Sciatic nerve (tissue), 2 donors: ENCODE results near the gene PIK3C2B. TPM values are rescaled to one million over a fixed set of nuclear protein-coding genes. Genes with fewer than 3 reads are reported as not detected.
"Not testable (repeated sequence)": the region's sequence is repeated elsewhere in the genome, so short reads cannot be mapped to it uniquely, and the experiment has no call there.

Experiments used
- ATAC-seq: fragments of 200-7000 bp; cut with Tn5 transposase; one replicate; pipeline ENCODE4 v1.9.1; 2020; ENCODE audit warnings: mild to moderate bottlenecking, moderate library complexity
- DNase-seq: peaks from one replicate; pipeline ENCODE4 v3.0.0-alpha.2; 2020; ENCODE audit warnings: low spot score
- intact Hi-C: fragments of 100-400 bp; cut with DNase I; formaldehyde crosslinking; loops from one replicate; pipeline ENCODE4 v1.14.2; 2022
- total RNA-seq: library from RNA; stranded (reverse); fragmentation: NEBNext Ultra II Directional; extraction: Animal tissue kit (Norgen Biotek cat#: 25700); gene quantifications from one replicate; pipeline ENCODE4 v1.2.1, GENCODE V29; 2021
- donor health status: DM: no; HTN: no; CAD: no.
- donor health status: DM: no; HTN: no; CAD: no.

The PIK3C2B gene
- total RNA-seq: 52.2 TPM

DNA sequence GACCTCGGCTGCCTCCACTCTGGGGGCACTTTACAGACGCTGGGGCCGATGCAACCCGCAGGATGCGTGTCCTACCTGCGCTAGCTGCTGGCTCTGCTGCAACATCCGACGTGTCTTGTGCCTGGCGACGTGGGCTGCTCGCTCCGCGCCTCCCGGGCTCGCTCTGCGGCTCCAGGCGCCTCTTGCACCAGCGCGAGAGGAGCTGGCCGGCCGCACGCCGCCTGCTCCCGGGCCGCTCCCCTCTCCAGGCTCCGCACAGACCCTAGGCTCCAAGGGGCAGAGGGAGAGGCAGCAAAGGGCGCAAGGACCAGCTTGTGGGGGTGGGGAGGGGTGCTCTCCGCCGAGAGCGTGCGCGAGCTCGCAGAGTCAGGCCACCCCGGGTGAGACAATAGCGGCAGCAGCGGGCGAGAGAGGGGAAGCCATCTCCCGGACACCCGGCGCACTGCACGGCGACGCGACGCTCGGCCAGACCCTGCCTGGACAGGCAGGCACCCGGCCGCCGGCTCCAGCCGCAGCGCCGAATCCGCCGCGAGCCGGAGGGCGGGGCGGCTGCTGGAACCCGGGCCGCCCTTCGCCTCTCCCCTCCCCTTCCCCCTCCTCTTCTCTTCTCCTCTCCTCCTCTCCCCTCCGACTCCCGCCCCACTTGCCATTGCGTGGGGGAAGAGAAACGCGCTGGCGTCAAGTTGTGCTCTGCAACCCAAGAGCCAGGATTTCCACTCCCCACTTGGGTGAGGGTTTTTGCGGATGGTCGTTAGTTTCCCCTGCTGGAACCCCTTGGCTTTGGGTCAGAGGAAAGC is at the start of gene PIK3C2B:
Gene PIK3C2B, minus strand, starts transcription at position 525 of the 797 bp plus-strand sequence. CDS start 25,003 bp downstream, outside the sequence.
- peak; percentile 91 for ATAC-seq
- intact Hi-C loops: loop anchor here (5.0 kb wide), 1 partner anchor 47 kb away; no protein-coding TSS in a partner anchor
- DNase-seq: peak; percentile 88

DNA sequence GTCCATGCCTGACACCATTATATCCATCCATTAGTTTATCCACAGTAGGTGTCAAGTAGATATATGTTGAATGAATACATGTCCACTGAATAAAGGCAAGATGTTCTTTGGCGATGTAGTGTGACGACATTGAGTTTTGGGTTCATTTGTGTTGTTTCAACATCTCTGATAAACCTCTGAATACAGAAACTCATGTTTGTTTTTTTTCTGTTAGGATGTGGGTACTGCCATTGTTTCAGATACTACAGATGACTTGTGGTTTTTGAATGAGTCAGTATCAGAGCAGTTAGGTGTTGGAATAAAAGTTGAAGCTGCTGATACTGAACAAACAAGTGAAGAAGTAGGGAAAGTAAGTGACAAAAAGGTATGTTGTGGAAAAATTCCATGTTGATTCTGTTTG is 49.7 kb upstream of the PIK3C2B start:
- no peak for ATAC-seq
- intact Hi-C loops: no loop called here
- DNase-seq: no peak

- no peak for DNase-seq
- ATAC-seq: no peak
- intact Hi-C loops: no loop called here
Observed at GRCh38 chr1:204541626-204542025, 47.0 kb upstream of the PIK3C2B start.

DNA sequence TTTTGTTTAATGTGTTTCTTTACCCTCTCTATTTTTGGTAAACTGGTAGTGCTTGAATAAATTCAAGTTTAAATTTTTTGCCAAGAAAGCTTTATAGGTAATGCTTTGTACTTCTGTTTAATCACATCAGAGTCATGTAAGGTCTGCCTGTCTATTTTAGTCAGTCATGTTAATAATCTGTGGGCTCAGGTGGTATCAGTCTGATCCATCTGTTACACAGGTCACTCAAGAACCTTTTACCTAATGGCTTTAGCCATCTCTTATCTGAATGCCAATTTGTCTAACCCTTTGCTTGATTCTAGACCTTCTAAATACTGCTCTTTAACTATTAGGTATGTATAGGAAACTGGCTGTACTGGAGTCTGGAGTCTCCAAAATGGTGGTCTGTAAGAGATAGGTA is 38.2 kb upstream of the PIK3C2B start:
- intact Hi-C loops: no loop called here
- ATAC-seq (no peak), DNase-seq (no peak)

DNA sequence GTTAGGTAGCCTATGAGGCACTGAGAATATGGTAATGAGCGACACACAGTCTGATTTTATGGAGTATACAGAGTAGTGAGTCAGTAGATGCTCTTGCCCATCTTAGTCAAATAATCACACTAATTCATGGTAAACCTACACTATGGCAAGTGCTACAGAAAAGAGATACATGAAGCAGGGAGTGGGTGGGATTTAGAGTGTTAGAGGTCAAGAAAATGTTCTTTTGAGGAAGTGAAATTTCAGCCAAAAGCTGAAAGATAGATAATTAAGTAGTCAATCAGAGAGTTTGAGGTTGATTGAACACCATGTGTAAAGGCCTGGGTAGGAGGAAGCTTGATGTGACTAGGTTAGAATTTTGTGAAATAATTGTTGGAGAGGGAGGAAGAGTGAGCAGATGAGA is 36.3 kb upstream of the PIK3C2B start:
- intact Hi-C loops: no loop called here
- DNase-seq (no peak), ATAC-seq (no peak)

DNA sequence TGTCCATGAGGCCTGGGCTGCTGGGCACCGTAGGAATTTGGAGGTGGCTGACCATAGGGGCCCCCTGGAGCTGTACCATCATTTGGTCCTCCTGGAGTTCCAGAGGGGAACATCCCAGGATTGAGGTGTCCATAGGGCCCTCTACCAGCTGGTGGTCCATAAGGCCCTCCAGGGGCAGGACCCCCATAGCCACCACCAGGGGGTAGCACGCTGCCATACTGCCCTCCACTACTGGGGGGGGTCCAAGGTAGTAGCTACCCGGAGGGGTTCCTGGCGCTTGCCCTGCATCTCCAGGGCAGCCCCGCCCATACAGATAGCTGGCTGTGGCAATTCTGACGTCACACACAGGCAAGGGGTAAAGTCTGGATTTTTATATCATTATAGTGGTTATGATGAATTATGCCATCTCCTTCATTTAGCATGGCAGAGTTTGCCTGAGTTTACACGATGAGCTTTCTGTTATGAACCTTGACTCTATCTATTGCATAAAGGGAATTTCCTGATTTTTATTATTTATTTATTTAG is 34.8 kb upstream of the PIK3C2B start:
- no peak for ATAC-seq
- intact Hi-C loops: no loop called here
- no peak for DNase-seq

- ATAC-seq (no peak), DNase-seq (no peak)
- intact Hi-C loops: no loop called here
Observed at GRCh38 chr1:204528677-204529076, 34.1 kb upstream of the PIK3C2B start.

GRCh38 chr1:204528241-204528640 is 33.6 kb upstream of the PIK3C2B start:
- intact Hi-C loops: no loop called here
- ATAC-seq (no peak), DNase-seq (no peak)

GRCh38 chr1:204524986-204525385 is 30.4 kb upstream of the PIK3C2B start:
- no peak for ATAC-seq
- intact Hi-C loops: no loop called here

GRCh38 chr1:204523605-204524215 is 29.1 kb upstream of the PIK3C2B start:
- ATAC-seq: no peak
- intact Hi-C loops: no loop called here
- DNase-seq: no peak

More at GRCh38 chr1:204524986-204525385, 30.4 kb upstream of the PIK3C2B start:
- DNase-seq: no peak

- DNase-seq, intact Hi-C loops, ATAC-seq: not testable (repeated sequence)
Observed at GRCh38 chr1:204521941-204522521, 27.4 kb upstream of the PIK3C2B start.

- DNase-seq (no peak), ATAC-seq (peak; percentile 6)
- intact Hi-C loops: no loop called here
Observed at GRCh38 chr1:204520834-204521709, 26.5 kb upstream of the PIK3C2B start.

DNA sequence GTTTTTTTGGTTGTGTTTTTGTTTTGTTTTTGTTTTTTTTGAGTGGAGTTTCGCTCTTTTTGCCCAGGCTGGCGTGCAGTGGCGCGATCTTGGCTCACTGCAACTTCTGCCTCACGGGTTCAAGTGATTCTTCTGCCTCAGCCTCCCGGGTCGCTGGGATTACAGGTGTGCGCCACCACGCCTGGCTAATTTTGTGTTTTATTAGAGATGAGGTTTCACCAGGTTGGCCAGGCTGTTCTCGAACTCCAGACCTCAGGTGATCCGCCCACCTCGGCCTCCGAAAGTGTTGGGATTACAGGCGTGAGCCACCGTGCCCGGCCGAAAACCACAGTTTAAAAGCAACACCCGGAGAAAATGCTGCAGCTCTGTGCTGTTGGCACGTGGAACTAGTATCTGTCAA is 22.8 kb upstream of the PIK3C2B start:
- ATAC-seq, DNase-seq, intact Hi-C loops: not testable (repeated sequence)

DNA sequence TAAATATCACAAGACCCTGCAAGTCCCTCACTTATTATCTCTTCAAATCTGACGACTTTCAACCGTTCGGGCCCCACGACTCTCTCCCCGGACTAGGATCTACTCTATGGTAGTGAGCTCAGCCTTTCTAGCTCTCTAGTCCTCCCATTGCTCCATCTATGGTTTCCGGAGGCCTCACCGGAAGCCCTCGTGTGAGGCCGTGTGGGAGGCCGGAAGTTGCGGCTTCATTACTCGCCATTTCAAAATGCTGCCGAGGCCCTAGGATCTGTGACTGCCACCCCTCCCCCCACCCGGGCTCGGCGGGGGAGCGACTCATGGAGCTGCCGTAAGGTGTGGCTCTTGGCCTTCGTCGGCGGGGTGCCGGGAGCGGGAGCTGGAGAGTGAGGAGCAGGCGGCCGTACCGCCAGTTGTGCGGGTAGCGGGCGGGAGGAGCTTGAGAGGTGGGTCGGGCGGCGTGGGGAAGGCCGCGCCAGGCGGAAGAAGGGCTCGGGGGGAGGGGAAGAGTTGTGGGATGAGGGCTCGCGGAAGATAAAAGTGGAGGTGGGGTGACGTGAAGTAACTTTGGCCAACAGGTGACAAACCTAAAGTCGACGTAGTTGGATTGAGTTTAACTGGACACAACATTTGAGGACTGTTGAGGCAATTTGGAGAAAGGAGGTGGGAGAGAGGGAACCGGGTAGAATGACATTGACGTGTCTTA is 21.7 kb upstream of the PIK3C2B start, which contains the start of gene MDM4:
Gene MDM4, plus strand, starts transcription at position 227 of the 700 bp plus-strand sequence. CDS start 9,113 bp downstream, outside the sequence.
- peak; percentile 98 for ATAC-seq
- DNase-seq: peak; percentile 92
- intact Hi-C loops: no loop called here

DNA sequence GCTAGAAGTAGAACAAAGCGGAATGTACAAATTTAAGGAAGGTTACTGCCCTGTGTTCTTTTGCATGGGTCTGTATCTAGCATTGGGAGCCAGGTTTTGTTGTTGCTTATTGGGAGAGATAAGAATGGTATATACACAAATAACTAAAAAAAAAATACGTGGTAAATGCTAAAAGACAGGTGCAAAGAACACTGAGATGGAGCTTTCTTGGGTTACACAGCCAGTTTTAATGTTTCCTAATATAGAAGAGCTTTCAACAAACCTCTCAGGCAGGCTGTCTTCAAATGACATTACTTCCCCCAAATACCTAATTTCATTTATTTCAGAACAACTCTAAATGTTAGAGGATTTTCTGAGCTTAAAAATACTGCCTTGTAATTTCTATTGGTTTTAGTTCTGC is 20.2 kb upstream of the PIK3C2B start:
- ATAC-seq (no peak), DNase-seq (no peak)
- intact Hi-C loops: no loop called here

GRCh38 chr1:204513117-204513716 is 18.6 kb upstream of the PIK3C2B start:
- intact Hi-C loops: no loop called here
- no peak for ATAC-seq
- DNase-seq: no peak

DNA sequence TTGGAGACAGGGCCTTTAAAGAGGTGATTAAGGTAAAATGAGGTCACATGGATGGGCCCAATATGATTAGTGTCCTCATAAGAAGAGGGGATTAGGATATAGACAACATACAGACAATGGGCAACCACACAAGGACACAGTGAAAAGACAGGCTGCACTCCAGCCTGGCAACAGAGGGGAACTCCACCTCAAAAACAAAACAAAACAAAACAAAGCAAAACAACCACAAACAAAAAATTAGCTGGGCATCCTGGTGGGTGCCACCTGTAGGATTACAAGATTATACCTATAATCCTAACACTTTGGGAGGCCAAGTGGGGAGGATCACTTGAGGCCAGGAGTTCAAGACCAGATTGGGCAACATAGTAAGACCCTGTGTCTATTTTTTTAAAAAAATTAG is 16.8 kb upstream of the PIK3C2B start:
- intact Hi-C loops: no loop called here
- DNase-seq (no peak), ATAC-seq (no peak)

- DNase-seq: no peak
- ATAC-seq: no peak
- intact Hi-C loops: no loop called here
Observed at GRCh38 chr1:204509186-204509635, 14.6 kb upstream of the PIK3C2B start.
